A549 treated with ZK216348 at 1 μM for 4 hours (cell line): Measurements from ENCODE around the gene KRAS. TPM values are rescaled to one million over a fixed set of nuclear protein-coding genes. Genes with fewer than 3 reads are reported as not detected.

Source experiments
- total RNA-seq: library from RNA; stranded (reverse); fragments of 200-300 nt; extraction: Qiagen RNA extraction; gene quantifications from 5 replicates; pipeline ENCODE4 v1.2.3, GENCODE V29; 2022; ENCODE audit warnings: low read depth

Gene KRAS
- total RNA-seq: 6.6 to 17.0 TPM (median 14.7 TPM) in 5 replicates

GRCh38 chr12:25250744-25251730, at the start of gene KRAS:
KRAS (minus strand) TSS chr12:25250929.

GRCh38 chr12:25195056-25195971, 55.4 kb downstream of the KRAS start, which contains the start of the genes DNAI7 and ETFRF1:
DNAI7 (minus strand) TSS chr12:25195160; CDS start chr12:25195078, 82 bp downstream.
ETFRF1 (plus strand) TSS chr12:25195237; CDS start chr12:25203957, 8,720 bp downstream.

Other genes with a start within 250 kb of the KRAS start
- gene DNAI7, start 55.8 kb downstream of the KRAS start, total RNA-seq: 0.16 to 0.22 TPM (median 0.18 TPM) in 4 of 5 replicates, not detected in the other
- 4.1 to 14.7 TPM (median 7.7 TPM) in 5 replicates for gene ETFRF1, start 55.7 kb downstream of the KRAS start, total RNA-seq